Measurements from ENCODE around the gene EPHA4.

DNA sequence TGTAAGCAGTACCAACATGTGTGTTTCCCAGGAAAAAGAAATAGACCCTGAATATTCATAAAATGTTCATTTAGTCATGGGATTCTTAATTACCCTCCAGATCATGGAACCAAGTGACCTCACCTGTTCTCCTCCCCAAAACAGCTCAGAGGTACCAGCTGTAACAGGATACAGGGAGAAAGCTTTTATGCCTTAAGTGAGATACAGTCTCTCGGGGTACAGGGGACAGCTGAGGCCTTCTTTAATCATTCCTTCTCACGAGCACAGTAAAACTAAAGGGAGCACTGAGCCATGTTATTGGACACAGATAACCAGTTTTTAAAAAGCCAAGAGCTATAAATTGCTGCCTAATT is 16.6 kb downstream of the EPHA4 start:
- TF ChIP-seq RAD21 (IDR thresholded peaks at IDR 0.05; ENCODE audit: low read length): no peak
- TF ChIP-seq RXRA (IDR thresholded peaks at IDR 0.05; ENCODE audit: borderline replicate concordance, low read depth): no peak
- no peak for TF ChIP-seq RCOR1 (IDR thresholded peaks at IDR 0.05; ENCODE audit: low read length)
